Hepatic stellate cell (primary cell): ENCODE results near the gene SWAP70.
A peak's percentile ranks its signal among the peaks of the same experiment; 100 is the strongest.
"Not testable (repeated sequence)": the region's sequence is repeated elsewhere in the genome, so short reads cannot be mapped to it uniquely, and the experiment has no call there.

Source experiments
- DNase-seq: peaks from one replicate; pipeline ENCODE4 v3.0.0; 2011; ENCODE audit warnings: low spot score

SWAP70 gene

DNA sequence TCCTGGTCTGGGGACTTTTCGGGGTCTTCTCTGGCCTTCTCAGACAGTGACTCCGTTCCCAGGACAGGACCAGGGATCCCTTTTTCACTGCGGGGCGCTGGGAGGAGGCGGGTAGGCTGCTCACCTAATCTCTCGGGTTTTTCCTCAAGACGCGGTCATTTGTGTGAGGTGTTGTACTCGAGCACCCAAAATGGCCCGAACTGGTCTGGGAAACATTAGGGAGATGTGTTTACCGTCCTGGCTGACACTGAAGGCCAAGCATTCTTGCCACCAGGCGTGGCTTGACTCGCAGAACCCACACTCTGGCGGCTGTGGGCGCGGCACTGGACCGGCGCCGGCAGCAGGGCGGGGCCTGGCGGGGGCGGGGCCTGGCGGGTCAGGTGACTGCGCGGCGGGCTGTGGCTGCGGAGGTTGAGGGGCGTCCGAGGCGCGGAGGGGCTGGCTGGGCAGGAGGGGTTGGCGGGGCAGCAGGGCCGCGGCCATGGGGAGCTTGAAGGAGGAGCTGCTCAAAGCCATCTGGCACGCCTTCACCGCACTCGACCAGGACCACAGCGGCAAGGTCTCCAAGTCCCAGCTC lies at the start of gene SWAP70:
TSS of gene SWAP70 (plus strand) at position 379 of the 577 bp plus-strand sequence. CDS start at position 482, 103 bp downstream.
- DNase-seq, result peak; percentile 89

DNA sequence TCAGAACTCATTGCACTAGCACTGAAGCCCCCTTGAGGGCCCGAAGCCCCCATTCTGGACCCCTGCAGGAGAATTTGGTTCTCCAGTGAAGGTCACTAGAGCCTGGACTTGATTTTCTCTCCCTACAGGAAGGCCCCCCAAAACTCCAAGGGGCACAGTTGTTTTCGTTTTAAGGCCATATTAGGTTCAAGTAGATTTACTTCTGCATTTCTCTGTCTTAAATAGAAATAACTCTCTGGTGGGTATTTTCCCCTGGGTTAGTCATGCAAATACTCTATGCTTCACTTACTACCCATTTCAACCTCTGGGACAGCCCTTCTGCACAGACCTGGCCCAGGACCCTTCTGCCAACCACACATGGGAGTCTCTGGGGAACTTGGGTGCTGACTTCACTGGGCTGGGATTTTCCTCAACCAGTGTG lies 48.8 kb upstream of the SWAP70 start:
- DNase-seq, result no peak

DNA sequence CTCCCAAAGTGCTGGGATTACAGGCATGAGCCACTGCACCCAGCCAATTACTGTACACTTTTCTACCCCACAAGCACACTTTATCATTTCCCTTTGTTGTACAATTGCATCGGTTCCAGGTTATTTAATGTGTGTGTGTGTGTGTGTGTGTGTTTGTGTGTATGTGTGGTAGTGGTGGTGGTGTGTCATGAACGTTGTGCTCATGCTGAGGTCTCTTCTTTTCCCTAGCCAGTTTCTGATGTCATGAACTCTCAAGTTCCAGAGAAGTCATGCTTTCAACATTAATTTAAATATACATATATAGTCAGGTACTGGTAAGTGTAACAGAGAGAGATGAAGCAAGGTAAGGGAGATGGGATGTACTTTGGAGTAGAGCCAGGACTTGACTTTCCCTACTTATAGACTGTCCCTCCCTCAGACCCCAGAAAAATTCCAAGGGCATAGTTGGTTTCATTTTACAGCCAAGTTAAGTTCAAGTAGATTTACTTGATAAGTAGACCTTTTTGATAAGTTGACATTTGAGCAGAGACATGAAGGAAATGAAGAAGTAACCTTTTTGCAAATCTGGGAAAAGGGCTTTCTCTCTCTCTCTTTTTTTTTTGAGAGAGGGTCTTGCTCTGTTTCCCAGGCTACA lies 47.7 kb upstream of the SWAP70 start:
- DNase-seq, result no peak

GRCh38 chr11:9616858-9617257 lies 47.0 kb upstream of the SWAP70 start:
- DNase-seq, result no peak

DNA sequence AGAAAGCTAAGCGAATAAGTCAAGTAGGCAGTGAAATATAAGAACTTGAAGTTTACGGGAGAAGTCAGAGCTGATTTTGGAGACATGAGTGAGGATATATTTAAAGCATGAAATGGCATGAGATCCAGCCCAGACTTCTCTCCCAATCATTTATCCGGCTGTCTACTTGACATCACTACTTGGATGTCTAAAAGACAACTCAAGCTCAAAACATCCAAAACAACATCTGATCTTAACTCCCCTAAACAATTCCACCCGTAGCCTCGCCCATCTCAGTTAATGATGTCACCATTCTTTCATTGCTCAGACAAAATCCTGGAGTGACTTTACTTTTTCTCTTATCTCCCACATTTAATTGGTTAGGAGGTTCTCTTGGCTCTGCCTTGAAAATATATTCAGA lies 45.9 kb upstream of the SWAP70 start:
- peak; percentile 46 for DNase-seq

DNA sequence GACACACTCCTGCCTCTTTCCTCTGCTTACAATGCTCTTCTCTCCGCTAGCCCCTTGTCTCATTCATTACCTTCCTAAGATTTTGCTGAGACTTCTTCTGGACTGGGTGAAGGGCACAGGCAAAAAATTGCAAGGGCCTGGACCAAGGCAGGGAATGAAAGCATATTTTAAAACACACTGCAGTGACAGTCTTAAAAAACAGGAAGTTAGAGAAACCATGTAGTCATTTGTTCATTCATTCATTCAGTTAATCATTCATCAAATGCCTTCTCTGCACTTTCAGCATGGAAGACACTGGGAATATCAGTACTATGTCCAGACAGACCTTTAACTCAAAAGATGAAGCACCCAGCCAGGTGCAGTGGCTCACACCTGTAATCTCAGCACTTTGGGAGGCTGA lies 44.9 kb upstream of the SWAP70 start:
- DNase-seq, result no peak

- no peak for DNase-seq
These were observed 43.9 kb upstream of the SWAP70 start for GRCh38 chr11:9619971-9620370.

GRCh38 chr11:9622353-9622752 lies 41.5 kb upstream of the SWAP70 start:
- not testable (repeated sequence) for DNase-seq

DNA sequence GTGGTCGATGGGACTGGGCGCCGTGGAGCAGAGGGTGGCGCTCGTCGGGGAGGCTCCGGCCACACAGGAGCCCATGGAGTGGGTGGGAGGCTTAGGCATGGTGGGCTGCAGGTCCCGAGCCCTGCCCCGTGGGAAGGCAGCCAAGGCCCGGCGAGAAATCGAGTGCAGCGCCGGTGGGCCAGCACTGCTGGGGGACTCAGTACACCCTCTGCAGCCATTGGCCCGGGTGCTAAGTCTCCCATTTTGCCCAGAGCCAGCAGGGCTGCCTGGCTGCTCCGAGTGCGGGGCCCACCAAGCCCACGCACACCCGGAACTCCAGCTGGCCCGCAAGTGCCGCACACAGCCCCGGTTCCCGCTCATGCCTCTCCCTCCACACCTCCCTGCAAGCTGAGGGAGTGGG lies 40.8 kb upstream of the SWAP70 start:
- not testable (repeated sequence) for DNase-seq

GRCh38 chr11:9624448-9624847 lies 39.4 kb upstream of the SWAP70 start:
- no peak for DNase-seq

- DNase-seq, result no peak
These were observed 38.7 kb upstream of the SWAP70 start for GRCh38 chr11:9625162-9625561.

DNA sequence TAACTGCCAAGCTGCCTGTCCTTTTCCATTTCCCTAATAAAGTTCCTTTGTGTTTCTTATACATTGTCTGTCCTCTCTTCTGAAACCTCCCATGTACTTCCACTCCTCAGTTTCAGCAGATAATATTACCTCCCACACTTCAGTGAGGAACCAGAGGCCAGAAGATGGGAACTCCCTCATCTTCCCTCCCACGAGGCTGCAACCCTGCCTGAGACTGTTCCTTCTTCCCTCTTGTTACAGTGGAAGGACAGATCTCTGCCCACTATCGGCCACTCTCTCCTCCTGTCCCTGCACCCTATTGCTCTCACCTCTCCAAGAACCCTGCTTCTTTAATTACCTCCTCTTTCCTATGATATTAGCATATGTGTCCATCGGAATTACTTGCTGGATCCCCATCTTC lies 38.1 kb upstream of the SWAP70 start:
- no peak for DNase-seq

DNA sequence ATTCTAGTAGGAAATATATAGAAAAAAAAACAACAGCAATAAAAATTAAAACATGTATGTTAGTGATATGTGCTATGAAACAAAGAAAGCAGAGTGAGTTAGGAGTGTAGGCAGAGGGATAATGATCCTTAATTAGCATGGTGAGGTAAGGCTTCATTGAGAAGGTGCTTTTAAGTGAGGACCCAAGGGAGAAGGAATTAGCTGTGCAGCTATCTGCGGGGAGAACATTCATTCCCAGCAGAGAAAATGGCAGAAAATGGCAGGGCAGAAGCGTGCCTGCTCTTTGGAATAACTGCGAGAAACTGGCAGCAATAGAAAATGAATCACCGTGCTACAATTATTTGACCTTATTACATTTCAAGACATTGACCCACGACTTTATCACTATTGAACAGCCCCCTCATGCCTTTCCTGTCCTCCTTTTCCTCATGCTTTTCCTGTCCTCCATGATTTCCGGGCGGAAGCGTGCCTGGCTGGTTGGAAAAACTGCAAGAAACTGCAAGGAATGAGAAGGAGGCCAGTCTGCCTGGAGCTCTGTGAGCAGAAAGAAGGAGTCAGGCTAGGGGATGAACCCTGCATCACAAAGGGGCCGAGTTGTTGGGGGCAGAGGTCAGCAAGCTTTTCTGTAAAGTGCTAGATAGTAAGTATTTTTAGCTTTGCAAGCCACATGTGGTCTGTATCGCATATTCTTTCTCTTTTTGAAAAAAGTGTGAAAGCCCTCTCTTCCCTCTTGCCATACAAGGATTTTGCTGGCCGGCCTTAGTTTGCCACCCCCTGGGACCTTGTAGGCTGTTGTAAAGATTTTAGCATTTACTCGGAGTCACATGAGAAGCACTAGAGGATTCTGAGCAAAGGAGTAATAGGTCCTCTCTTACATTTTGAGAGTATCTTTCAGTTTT lies 37.1 kb upstream of the SWAP70 start:
- no peak for DNase-seq

- DNase-seq, result no peak
These were observed 34.8 kb upstream of the SWAP70 start for GRCh38 chr11:9629064-9629463.

GRCh38 chr11:9633679-9634078 lies 30.2 kb upstream of the SWAP70 start:
- DNase-seq, result no peak

DNA sequence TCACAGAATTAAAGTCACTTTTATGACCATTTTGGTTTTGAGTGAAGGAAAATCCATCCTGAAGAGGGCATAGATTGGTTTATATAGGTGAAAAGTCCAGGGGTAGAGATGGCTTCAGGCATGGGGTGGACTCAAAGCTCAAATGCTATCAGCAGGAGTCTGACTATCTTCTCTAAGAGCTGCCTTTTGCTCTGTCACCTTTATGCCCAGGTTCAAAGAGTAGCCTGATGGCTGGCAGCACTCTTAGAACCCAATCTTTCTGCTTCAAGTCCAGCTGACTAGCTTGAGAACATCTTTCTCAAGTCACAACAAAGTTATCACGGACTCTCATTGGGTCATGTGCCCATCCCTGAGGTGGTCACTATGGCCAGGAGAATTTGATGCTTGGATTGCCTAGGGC lies 27.2 kb upstream of the SWAP70 start:
- no peak for DNase-seq

DNA sequence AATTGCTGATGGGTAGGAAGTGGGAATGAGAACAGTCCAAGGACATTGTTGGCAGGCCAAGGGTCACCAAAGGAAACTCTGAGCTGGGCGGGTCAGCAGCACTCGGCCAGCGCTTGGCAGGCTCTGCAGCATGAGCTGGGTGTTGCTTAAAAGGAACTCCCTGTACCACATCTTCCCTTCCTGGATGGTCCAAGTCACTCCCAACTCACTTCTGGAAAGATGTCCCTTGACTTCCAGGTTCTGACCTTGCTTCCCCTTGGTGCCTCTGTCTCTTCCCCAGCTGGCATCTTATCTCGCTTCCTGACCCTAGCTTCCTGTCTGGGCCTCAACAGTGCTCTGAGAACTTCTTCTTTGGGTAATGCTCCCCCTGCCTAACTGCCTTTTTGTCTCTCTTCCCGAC lies 24.8 kb upstream of the SWAP70 start:
- DNase-seq, result no peak

- DNase-seq, result no peak
These were observed 23.9 kb upstream of the SWAP70 start for GRCh38 chr11:9639985-9640384.

GRCh38 chr11:9642894-9643293 lies 21.0 kb upstream of the SWAP70 start:
- no peak for DNase-seq

- no peak for DNase-seq
These were observed 20.1 kb upstream of the SWAP70 start for GRCh38 chr11:9643751-9644150.

DNA sequence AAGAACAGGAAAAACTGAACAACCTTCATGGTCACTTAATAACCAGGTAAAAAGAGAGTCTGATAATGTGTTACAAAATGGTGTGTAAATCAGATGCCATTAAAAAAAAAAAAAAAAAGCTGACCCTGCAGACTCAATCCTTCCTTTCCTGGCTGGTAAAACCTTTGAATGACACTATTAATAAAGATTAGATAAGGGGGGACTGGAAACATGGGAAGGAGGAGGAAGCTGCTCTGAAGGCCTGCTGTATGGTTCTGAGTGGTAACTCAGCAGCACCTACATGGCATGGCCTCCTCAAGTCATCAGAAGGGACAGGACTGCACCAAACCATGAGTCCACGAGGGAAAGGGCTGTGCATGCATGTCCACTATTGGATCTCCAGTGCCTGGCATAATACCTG lies 18.0 kb upstream of the SWAP70 start:
- DNase-seq, result no peak

GRCh38 chr11:9646324-9646723 lies 17.6 kb upstream of the SWAP70 start:
- DNase-seq, result no peak

DNA sequence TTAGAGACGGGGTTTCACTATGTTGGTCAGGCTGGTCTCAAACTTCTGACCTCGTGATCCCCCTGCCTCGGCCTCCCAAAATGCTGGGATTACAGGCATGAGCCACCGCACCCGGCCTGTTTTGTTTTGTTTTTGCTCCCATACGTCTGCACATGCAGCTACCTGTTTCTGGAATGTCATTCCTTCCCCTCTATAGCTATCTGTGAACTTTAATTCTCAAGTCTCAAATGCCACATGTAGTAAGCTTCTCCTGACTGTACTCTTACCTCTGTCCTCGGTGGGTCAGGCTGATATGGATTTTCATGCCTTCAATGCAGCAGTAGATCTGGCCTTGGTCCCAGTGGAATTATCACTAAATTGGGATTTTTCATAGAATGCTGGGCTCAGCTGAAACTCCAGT lies 12.4 kb upstream of the SWAP70 start:
- DNase-seq, result no peak
